ENCODE data around the gene ZNF74. TPM values are rescaled to one million over a fixed set of nuclear protein-coding genes. Genes with fewer than 3 reads are reported as not detected.
"Not testable (repeated sequence)": the region's sequence is repeated elsewhere in the genome, so short reads cannot be mapped to it uniquely, and the experiment has no call there.

The ZNF74 gene
- polyA plus RNA-seq, 2 of the 4 experiments (the other 2 are of a cell fraction) = 4.3 to 7.4 TPM

- DNase-seq (ENCODE audit: low read depth in 1 of 2, low spot score in 1 of 2) (no peak), ATAC-seq (no peak), FAIRE-seq (no peak)
- H3K4me1 ChIP-seq = no peaks in the 10 kb centered on the region
- TF ChIP-seq TP53 (CRISPR knock-in tag; IDR thresholded peaks at IDR 0.05) (no peak), EP300 (IDR thresholded peaks at IDR 0.05) (no peak), HEYL (CRISPR knock-in tag; IDR thresholded peaks at IDR 0.05) (no peak), RAD21 (conservative IDR thresholded peaks at IDR 0.05 in 1 of 2, IDR thresholded peaks at IDR 0.05 in 1 of 2) (no peak), JUN (IDR thresholded peaks at IDR 0.05) (no peak)
- no peak overlapping the region for H3K4me3 ChIP-seq
- ChIA-PET POLR2A (no interaction called here), CTCF (interaction anchor here (0.6 to 2.0 kb wide), 3 partner anchors 10 to 49 kb away, joined by 3 to 7 read pairs (median 5); no protein-coding TSS in a partner anchor)
- 79% methylated on average over 3 of the region's 3 CpGs for WGBS (ENCODE audit: missing lambda C conversion rate)
- no peak overlapping the region for H3K27ac ChIP-seq
- H3K9me3 ChIP-seq = no peaks in the 10 kb centered on the region
- no peak overlapping the region for H3K4me2 ChIP-seq
These were observed 13.9 kb downstream of the ZNF74 start for GRCh38 chr22:20407829-20408228.

GRCh38 chr22:20408891-20409290 lies 14.9 kb downstream of the ZNF74 start:
- H3K27ac ChIP-seq = no peak overlapping the region
- 93% methylated on average over 4 of the region's 4 CpGs for WGBS (ENCODE audit: missing lambda C conversion rate)
- no peak for FAIRE-seq
- no peak for TF ChIP-seq HEYL (CRISPR knock-in tag; IDR thresholded peaks at IDR 0.05)
- no peak for TF ChIP-seq USF2 (IDR thresholded peaks at IDR 0.05)
- no peak for TF ChIP-seq ZNF302 (CRISPR knock-in tag; IDR thresholded peaks at IDR 0.05)
- no peak for TF ChIP-seq EP300 (IDR thresholded peaks at IDR 0.05)
- TF ChIP-seq REST (IDR thresholded peaks at IDR 0.05) = no peak
- TF ChIP-seq NPAS2 (CRISPR knock-in tag; IDR thresholded peaks at IDR 0.05; ENCODE audit: borderline replicate concordance) = no peak
- no peak for TF ChIP-seq RAD21 (conservative IDR thresholded peaks at IDR 0.05 in 1 of 2, IDR thresholded peaks at IDR 0.05 in 1 of 2)
- TF ChIP-seq RARB (CRISPR knock-in tag; IDR thresholded peaks at IDR 0.05) = no peak
- TF ChIP-seq CBX2 (IDR thresholded peaks at IDR 0.05; ENCODE audit: borderline replicate concordance, low read depth) = no peak
- TF ChIP-seq JUNB (IDR thresholded peaks at IDR 0.05) = no peak
- no peak overlapping the region for H3K4me3 ChIP-seq
- CTCF ChIA-PET = interaction anchor here (0.8 to 2.0 kb wide), 3 partner anchors 9 to 288 kb away, joined by 3 to 7 read pairs (median 5); no protein-coding TSS in a partner anchor
- no peaks in the 10 kb centered on the region for H3K4me1 ChIP-seq
- H3K9me3 ChIP-seq = no peaks in the 10 kb centered on the region
- POLR2A ChIA-PET = no interaction called here
- no peak for DNase-seq (ENCODE audit: low read depth in 1 of 2, low spot score in 1 of 2)
- H3K4me2 ChIP-seq = no peak overlapping the region
- no peak for ATAC-seq

- H3K4me1 ChIP-seq; H3K27ac ChIP-seq; FAIRE-seq; H3K4me3 ChIP-seq; POLR2A ChIA-PET; H3K4me2 ChIP-seq; DNase-seq (ENCODE audit: low read depth in 1 of 2, low spot score in 1 of 2); ATAC-seq; H3K9me3 ChIP-seq: not testable (repeated sequence)
- 89% methylated on average over 3 of the region's 3 CpGs for WGBS (ENCODE audit: missing lambda C conversion rate)
- CTCF ChIA-PET = interaction anchor here (1.1 to 2.0 kb wide), 2 partner anchors 8 to 9 kb away, joined by 3 to 7 read pairs; no protein-coding TSS in a partner anchor
These were observed 15.4 kb downstream of the ZNF74 start for GRCh38 chr22:20409385-20409784.

GRCh38 chr22:20412474-20413216 lies 18.7 kb downstream of the ZNF74 start:
- Histone ChIP-seq H3K4me3 (no peak overlapping the region), H3K4me1 (no peaks in the 10 kb centered on the region), H3K9me3 (no peaks in the 10 kb centered on the region), H3K4me2 (no peak overlapping the region), H3K27ac (no peak overlapping the region)
- no peak for TF ChIP-seq ZC3H11A (IDR thresholded peaks at IDR 0.05)
- no peak for TF ChIP-seq POLR2AphosphoS2 (conservative IDR thresholded peaks at IDR 0.05; ENCODE audit: low read length)
- no peak for TF ChIP-seq EHF (CRISPR knock-in tag; IDR thresholded peaks at IDR 0.05)
- no peak for TF ChIP-seq NFE2L2 (conservative IDR thresholded peaks at IDR 0.05; ENCODE audit: low read length)
- TF ChIP-seq HMGXB4 (CRISPR knock-in tag; IDR thresholded peaks at IDR 0.05; ENCODE audit: borderline replicate concordance) = no peak
- TF ChIP-seq MAFK (IDR thresholded peaks at IDR 0.05; ENCODE audit: partially characterized antibody) = no peak
- TF ChIP-seq ATOH8 (CRISPR knock-in tag; IDR thresholded peaks at IDR 0.05; ENCODE audit: low read depth) = no peak
- TF ChIP-seq EP300 (IDR thresholded peaks at IDR 0.05) = no peak
- TF ChIP-seq CBX8 (IDR thresholded peaks at IDR 0.05) = no peak
- no peak for TF ChIP-seq JUNB (IDR thresholded peaks at IDR 0.05)
- no peak for TF ChIP-seq RFX5 (IDR thresholded peaks at IDR 0.05)
- CTCF ChIA-PET = interaction anchor here (0.9 kb wide), 1 partner anchor 44 kb away, joined by 3 read pairs; no protein-coding TSS in a partner anchor
- POLR2A ChIA-PET = no interaction called here
- DNase-seq (ENCODE audit: low read depth in 1 of 2, low spot score in 1 of 2) (no peak), FAIRE-seq (no peak), ATAC-seq (no peak)
- 79% methylated on average over 10 of the region's 10 CpGs for WGBS (ENCODE audit: missing lambda C conversion rate)
